GM21367 (cell line): Measurements from ENCODE around the gene TMEM89.

Experiments used
- ATAC-seq: cut with Tn5 transposase; IDR thresholded peaks from one replicate; pipeline ENCODE4 v1.9.1; 2021; ENCODE audit not compliant: unreplicated experiment

The TMEM89 gene

GRCh38 chr3:48642605-48643004 is 21.0 kb upstream of the TMEM89 start:
- no peak for ATAC-seq

GRCh38 chr3:48641396-48641795 is 19.8 kb upstream of the TMEM89 start:
- ATAC-seq = no peak

- ATAC-seq = no peak
Observed at GRCh38 chr3:48639944-48640606, 18.5 kb upstream of the TMEM89 start.

- ATAC-seq = no peak
Observed at GRCh38 chr3:48637305-48637704, 15.7 kb upstream of the TMEM89 start.

- ATAC-seq = no peak
Observed at GRCh38 chr3:48636149-48636655, 14.6 kb upstream of the TMEM89 start.

GRCh38 chr3:48635222-48636021 is 13.9 kb upstream of the TMEM89 start, which contains the start of gene SLC26A6:
Gene SLC26A6 (minus strand): TSS chr3:48635461. CDS start chr3:48635393, 68 bp downstream.
- ATAC-seq = peak; percentile 75

- no peak for ATAC-seq
Observed at GRCh38 chr3:48634661-48635221, 13.2 kb upstream of the TMEM89 start.

GRCh38 chr3:48633743-48634142 is 12.2 kb upstream of the TMEM89 start:
- no peak for ATAC-seq

- ATAC-seq = no peak
Observed at GRCh38 chr3:48633256-48633655, 11.7 kb upstream of the TMEM89 start.

- no peak for ATAC-seq
Observed at GRCh38 chr3:48631516-48632448, 10.2 kb upstream of the TMEM89 start.

- no peak for ATAC-seq
Observed at GRCh38 chr3:48630833-48631232, 9.3 kb upstream of the TMEM89 start.

GRCh38 chr3:48630407-48630806 is 8.8 kb upstream of the TMEM89 start:
- no peak for ATAC-seq

- no peak for ATAC-seq
Observed at GRCh38 chr3:48629894-48630293, 8.3 kb upstream of the TMEM89 start.

GRCh38 chr3:48628277-48629017 is 6.9 kb upstream of the TMEM89 start:
- ATAC-seq = no peak

- ATAC-seq = no peak
Observed at GRCh38 chr3:48625600-48625999, 4.0 kb upstream of the TMEM89 start.

- no peak for ATAC-seq
Observed at GRCh38 chr3:48624767-48625166, 3.2 kb upstream of the TMEM89 start.

GRCh38 chr3:48623851-48624547 is 2.4 kb upstream of the TMEM89 start:
- no peak for ATAC-seq

- no peak for ATAC-seq
Observed at GRCh38 chr3:48619541-48620524, 1.7 kb downstream of the TMEM89 start.
